HG03521 (cell line): ENCODE data around the gene TEX26.

Experiments used
- ATAC-seq: cut with Tn5 transposase; IDR thresholded peaks from one replicate; pipeline ENCODE4 v1.9.1; 2021; ENCODE audit warnings: mild to moderate bottlenecking, moderate library complexity; ENCODE audit not compliant: unreplicated experiment

The TEX26 gene

GRCh38 chr13:30932481-30933353, at the start of gene TEX26:
Gene TEX26 (plus strand): TSS chr13:30932656. CDS start chr13:30932716, 60 bp downstream.
- ATAC-seq = no peak

GRCh38 chr13:30882996-30883766, 49.3 kb upstream of the TEX26 start:
- ATAC-seq = no peak

- no peak for ATAC-seq
Observed at GRCh38 chr13:30884543-30884942, 47.9 kb upstream of the TEX26 start.

- no peak for ATAC-seq
Observed at GRCh38 chr13:30889196-30889690, 43.2 kb upstream of the TEX26 start.

- no peak for ATAC-seq
Observed at GRCh38 chr13:30892966-30893365, 39.5 kb upstream of the TEX26 start.

- ATAC-seq = no peak
Observed at GRCh38 chr13:30895773-30896172, 36.7 kb upstream of the TEX26 start.

- ATAC-seq = no peak
Observed at GRCh38 chr13:30898070-30898469, 34.4 kb upstream of the TEX26 start.

- no peak for ATAC-seq
Observed at GRCh38 chr13:30898678-30899241, 33.7 kb upstream of the TEX26 start.

- no peak for ATAC-seq
Observed at GRCh38 chr13:30900436-30900835, 32.0 kb upstream of the TEX26 start.

- ATAC-seq = no peak
Observed at GRCh38 chr13:30900952-30901749, 31.3 kb upstream of the TEX26 start.

- no peak for ATAC-seq
Observed at GRCh38 chr13:30904043-30904442, 28.4 kb upstream of the TEX26 start.

- no peak for ATAC-seq
Observed at GRCh38 chr13:30905932-30906383, 26.5 kb upstream of the TEX26 start, which contains the start of gene MEDAG. Gene MEDAG (plus strand): TSS chr13:30906271. CDS start chr13:30906516, 245 bp downstream.

GRCh38 chr13:30906411-30907051, 25.9 kb upstream of the TEX26 start:
- no peak for ATAC-seq

GRCh38 chr13:30907121-30907861, 25.2 kb upstream of the TEX26 start:
- ATAC-seq = no peak

- no peak for ATAC-seq
Observed at GRCh38 chr13:30908416-30908980, 24.0 kb upstream of the TEX26 start.

GRCh38 chr13:30910676-30911075, 21.8 kb upstream of the TEX26 start:
- ATAC-seq = no peak

GRCh38 chr13:30915691-30916541, 16.5 kb upstream of the TEX26 start:
- no peak for ATAC-seq

GRCh38 chr13:30916991-30917390, 15.5 kb upstream of the TEX26 start:
- no peak for ATAC-seq
